ENCODE measurements around the gene FOXP1. TPM values are rescaled to one million over a fixed set of nuclear protein-coding genes. Genes with fewer than 3 reads are reported as not detected.
A peak's percentile ranks its signal among the peaks of the same experiment; 100 is the strongest.

The FOXP1 gene
- polyA plus RNA-seq, 1 experiment, result 56.6 TPM

- CTCF ChIA-PET, result no interaction called here
- no peak overlapping the region for H3K4me3 ChIP-seq (ENCODE audit: low read depth, low read length)
- H3K9me3 ChIP-seq (ENCODE audit: control insufficient read depth, insufficient read depth, low read length), result no peaks in the 10 kb centered on the region
- DNase-seq (ENCODE audit: low read depth, low spot score), result no peak
- TF ChIP-seq CTCF (IDR thresholded peaks at IDR 0.05; ENCODE audit: low read depth, low read length), result no peak
- POLR2A ChIA-PET, result no interaction called here
- H3K27ac ChIP-seq (ENCODE audit: low read depth, low read length), result no peak overlapping the region
- no peaks in the 10 kb centered on the region for H3K27me3 ChIP-seq (ENCODE audit: control insufficient read depth, insufficient read depth, low read length)
Observed at GRCh38 chr3:70999730-71000129, 583.8 kb downstream of the FOXP1 start.

- ChIA-PET CTCF (no interaction called here), POLR2A (interaction anchor here (0.5 to 0.6 kb wide), 2 partner anchors 319 to 712 kb away, joined by 3 read pairs; no protein-coding TSS in a partner anchor)
- no peak for DNase-seq (ENCODE audit: low read depth, low spot score)
Observed at GRCh38 chr3:70996082-70996481, 587.4 kb downstream of the FOXP1 start.

GRCh38 chr3:70994644-70995043 is 588.9 kb downstream of the FOXP1 start:
- no peak for TF ChIP-seq CTCF (IDR thresholded peaks at IDR 0.05; ENCODE audit: low read depth, low read length)
- POLR2A ChIA-PET, result interaction anchor here (0.5 kb wide), 1 partner anchor 416 kb away, joined by 3 read pairs; no protein-coding TSS in a partner anchor

More at GRCh38 chr3:70996082-70996481, 587.4 kb downstream of the FOXP1 start:
- H3K4me3 ChIP-seq (ENCODE audit: low read depth, low read length), result no peak overlapping the region
- no peaks in the 10 kb centered on the region for H3K27me3 ChIP-seq (ENCODE audit: control insufficient read depth, insufficient read depth, low read length)
- TF ChIP-seq CTCF (IDR thresholded peaks at IDR 0.05; ENCODE audit: low read depth, low read length), result no peak
- no peaks in the 10 kb centered on the region for H3K9me3 ChIP-seq (ENCODE audit: control insufficient read depth, insufficient read depth, low read length)
- H3K27ac ChIP-seq (ENCODE audit: low read depth, low read length), result no peak overlapping the region

GRCh38 chr3:70992562-70993204 is 590.8 kb downstream of the FOXP1 start:
- DNase-seq (ENCODE audit: low read depth, low spot score), result no peak
- Histone ChIP-seq H3K4me3 (ENCODE audit: low read depth, low read length) (no peak overlapping the region), H3K27ac (ENCODE audit: low read depth, low read length) (peak overlapping the region; percentile 65), H3K27me3 (ENCODE audit: control insufficient read depth, insufficient read depth, low read length) (no peaks in the 10 kb centered on the region), H3K9me3 (ENCODE audit: control insufficient read depth, insufficient read depth, low read length) (no peaks in the 10 kb centered on the region)
- TF ChIP-seq CTCF (IDR thresholded peaks at IDR 0.05; ENCODE audit: low read depth, low read length), result no peak
- ChIA-PET CTCF (no interaction called here), POLR2A (no interaction called here)

More at GRCh38 chr3:70994644-70995043, 588.9 kb downstream of the FOXP1 start:
- no peak overlapping the region for H3K27ac ChIP-seq (ENCODE audit: low read depth, low read length)
- H3K4me3 ChIP-seq (ENCODE audit: low read depth, low read length), result no peak overlapping the region
- CTCF ChIA-PET, result no interaction called here
- no peak for DNase-seq (ENCODE audit: low read depth, low spot score)
- H3K27me3 ChIP-seq (ENCODE audit: control insufficient read depth, insufficient read depth, low read length), result no peaks in the 10 kb centered on the region
- H3K9me3 ChIP-seq (ENCODE audit: control insufficient read depth, insufficient read depth, low read length), result no peaks in the 10 kb centered on the region

GRCh38 chr3:70992131-70992530 is 591.4 kb downstream of the FOXP1 start:
- no peaks in the 10 kb centered on the region for H3K9me3 ChIP-seq (ENCODE audit: control insufficient read depth, insufficient read depth, low read length)
- no peak overlapping the region for H3K27ac ChIP-seq (ENCODE audit: low read depth, low read length)
- TF ChIP-seq CTCF (IDR thresholded peaks at IDR 0.05; ENCODE audit: low read depth, low read length), result no peak
- POLR2A ChIA-PET, result no interaction called here
- CTCF ChIA-PET, result no interaction called here
- DNase-seq (ENCODE audit: low read depth, low spot score), result no peak
- no peak overlapping the region for H3K4me3 ChIP-seq (ENCODE audit: low read depth, low read length)
- H3K27me3 ChIP-seq (ENCODE audit: control insufficient read depth, insufficient read depth, low read length), result no peaks in the 10 kb centered on the region

Measured in AG04450 (cell line).